AG04450 (cell line): ENCODE measurements around the gene DSN1. TPM values are rescaled to one million over a fixed set of nuclear protein-coding genes. Genes with fewer than 3 reads are reported as not detected.
A peak's percentile ranks its signal among the peaks of the same experiment; 100 is the strongest.

Source experiments
- CTCF ChIA-PET: fragments of 300-600, 350-600 bp; formaldehyde crosslinking; extraction: SDS; loops from one replicate; lab custom pipeline; 2022; ENCODE audit warnings: antibody characterized with exemption, inconsistent platforms; lab: Charles Lee
- POLR2A ChIA-PET: fragments of 350-600 bp; formaldehyde crosslinking; extraction: SDS; loops from one replicate; lab custom pipeline; 2021; ENCODE audit warnings: antibody characterized with exemption, inconsistent platforms; lab: Yijun Ruan, JAX
- DNase-seq: peaks from one replicate; pipeline ENCODE4 v3.0.0-alpha.2; 2011; ENCODE audit warnings: low read depth, low spot score
- H3K27ac ChIP-seq: one replicate; pipeline ENCODE4 v1.5.1; 2012; ENCODE audit warnings: low read depth, low read length, control low read depth
- H3K27me3 ChIP-seq: one replicate; pipeline ENCODE4 v1.6.0; 2012; ENCODE audit warnings: low read length; ENCODE audit not compliant: control insufficient read depth, insufficient read depth
- H3K4me3 ChIP-seq: 2 replicates; pipeline ENCODE4 v1.5.1; 2011; ENCODE audit warnings: mild to moderate bottlenecking, low read depth, low read length, control low read depth
- H3K9me3 ChIP-seq: 2 replicates; pipeline ENCODE4 v1.5.1; 2012; ENCODE audit warnings: low read length; ENCODE audit not compliant: control insufficient read depth, insufficient read depth
- polyA plus RNA-seq: library from polyadenylated mRNA; depleted of rRNA; stranded (reverse); fragments of >200 nt; gene quantifications from 2 replicates; pipeline ENCODE4 v1.2.3, GENCODE V29; 2011
- TF ChIP-seq, protein P1 (sequence below): IDR thresholded peaks from 2 replicates; pipeline ENCODE4 v1.5.1; 2011; ENCODE audit warnings: low read depth, low read length, control low read depth, inconsistent platforms

The DSN1 gene
- polyA plus RNA-seq, 1 experiment = 8.7 TPM

DNA sequence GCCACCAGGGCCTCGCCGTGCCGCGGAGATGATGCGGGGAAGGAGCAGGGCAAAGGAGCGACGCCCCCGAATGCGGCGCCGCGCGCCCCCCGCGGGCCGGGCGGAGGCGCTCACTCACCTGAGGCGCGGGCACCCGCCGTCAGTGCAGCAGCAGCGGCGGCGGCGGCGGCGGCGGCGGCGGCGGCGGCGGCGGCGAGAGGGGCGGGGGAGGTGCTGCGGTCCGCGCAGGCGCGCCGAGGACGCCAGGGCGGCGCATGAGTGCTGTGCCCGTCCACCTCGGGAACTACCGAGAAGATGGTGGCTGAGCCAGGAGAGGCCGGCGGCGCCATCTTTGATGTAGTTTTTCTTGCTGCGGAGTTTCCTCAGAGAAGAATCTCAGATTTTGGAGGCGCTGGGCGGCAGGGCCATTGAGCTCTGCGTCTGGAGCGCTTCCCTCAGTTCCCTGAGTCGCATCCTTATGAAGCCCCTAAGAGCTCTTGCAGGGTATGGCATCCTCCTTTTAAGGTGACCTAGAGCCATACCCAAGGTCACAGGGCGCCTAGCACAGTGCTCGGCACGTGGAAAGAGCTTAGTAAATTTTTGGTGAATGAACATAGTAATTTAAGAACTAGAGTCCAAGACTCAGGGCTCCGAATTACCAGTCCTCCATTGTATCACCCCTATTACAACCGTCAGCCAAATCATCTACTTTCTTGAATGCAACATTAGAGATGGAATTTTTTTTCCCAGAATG lies 27.5 kb downstream of the DSN1 start, which contains the start of gene NDRG3:
NDRG3 (minus strand) TSS at position 164 of the 733 bp plus-strand sequence. CDS start 24,355 bp downstream, outside the sequence.
- POLR2A ChIA-PET = interaction anchor here (1.0 kb wide), 1 partner anchor 9 kb away, joined by 7 read pairs; no protein-coding TSS in a partner anchor
- peak; percentile 78 for DNase-seq
- H3K4me3 ChIP-seq = peak within 1 kb of the TSS; percentile 79
- H3K27me3 ChIP-seq = no peaks in the 10 kb centered on the region
- no peaks in the 10 kb centered on the region; the same call in 1 of the 2 replicates for H3K9me3 ChIP-seq
- H3K27ac ChIP-seq = peak within 1 kb of the TSS; percentile 22
- CTCF ChIA-PET = interaction anchor here (0.5 to 2.6 kb wide), 4 partner anchors 8 to 35 kb away, joined by 4 to 25 read pairs (median 5); no protein-coding TSS in a partner anchor
- TF ChIP-seq, protein P1, sequence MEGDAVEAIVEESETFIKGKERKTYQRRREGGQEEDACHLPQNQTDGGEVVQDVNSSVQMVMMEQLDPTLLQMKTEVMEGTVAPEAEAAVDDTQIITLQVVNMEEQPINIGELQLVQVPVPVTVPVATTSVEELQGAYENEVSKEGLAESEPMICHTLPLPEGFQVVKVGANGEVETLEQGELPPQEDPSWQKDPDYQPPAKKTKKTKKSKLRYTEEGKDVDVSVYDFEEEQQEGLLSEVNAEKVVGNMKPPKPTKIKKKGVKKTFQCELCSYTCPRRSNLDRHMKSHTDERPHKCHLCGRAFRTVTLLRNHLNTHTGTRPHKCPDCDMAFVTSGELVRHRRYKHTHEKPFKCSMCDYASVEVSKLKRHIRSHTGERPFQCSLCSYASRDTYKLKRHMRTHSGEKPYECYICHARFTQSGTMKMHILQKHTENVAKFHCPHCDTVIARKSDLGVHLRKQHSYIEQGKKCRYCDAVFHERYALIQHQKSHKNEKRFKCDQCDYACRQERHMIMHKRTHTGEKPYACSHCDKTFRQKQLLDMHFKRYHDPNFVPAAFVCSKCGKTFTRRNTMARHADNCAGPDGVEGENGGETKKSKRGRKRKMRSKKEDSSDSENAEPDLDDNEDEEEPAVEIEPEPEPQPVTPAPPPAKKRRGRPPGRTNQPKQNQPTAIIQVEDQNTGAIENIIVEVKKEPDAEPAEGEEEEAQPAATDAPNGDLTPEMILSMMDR = no peak

DNA sequence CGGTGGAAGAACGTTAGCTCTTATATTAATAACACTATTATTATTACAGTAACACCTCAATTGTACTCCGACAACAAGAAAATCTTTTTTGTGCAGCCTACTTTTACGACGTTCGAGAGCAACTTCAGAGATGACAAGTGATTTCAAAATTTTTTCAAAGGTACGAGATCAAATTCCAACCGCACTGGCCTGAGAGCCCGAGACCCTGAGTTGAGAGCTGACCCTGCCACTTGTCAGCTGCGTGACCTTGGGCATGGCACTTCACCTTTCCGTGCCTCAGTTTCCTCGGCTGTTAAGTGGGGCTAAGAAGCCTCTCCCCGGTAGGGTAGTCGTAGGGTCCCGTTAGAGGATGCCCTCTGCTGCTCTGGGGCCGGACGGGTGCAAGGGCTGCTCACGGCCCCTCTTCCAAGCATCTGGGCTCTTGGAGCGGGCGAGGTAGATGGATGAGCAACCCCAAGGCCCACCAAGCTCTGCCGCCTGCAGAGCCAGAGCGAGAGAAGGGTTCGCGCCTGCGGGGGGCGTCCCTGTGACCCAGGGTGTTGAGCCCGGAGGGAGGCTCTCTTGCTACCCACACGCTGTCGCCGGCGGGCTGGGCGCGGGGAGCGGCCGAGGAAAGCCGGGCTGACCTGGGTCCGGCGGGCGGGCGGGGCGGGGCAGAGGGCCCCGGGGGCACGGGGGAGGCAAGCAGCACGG lies 28.2 kb downstream of the DSN1 start:
- CTCF ChIA-PET = interaction anchor here (0.7 to 2.6 kb wide), 6 partner anchors 9 to 141 kb away, joined by 3 to 25 read pairs (median 4); partner anchors contain the start of gene DSN1
- TF ChIP-seq, protein P1 = 0 out of 2 replicates have a peak, but pooled peaks have one; percentile 5

GRCh38 chr20:36744764-36745191 lies 28.8 kb downstream of the DSN1 start:
- TF ChIP-seq, protein P1 = no peak
- no peak for DNase-seq
- no peaks in the 10 kb centered on the region; the same call in 1 of the 2 replicates for H3K9me3 ChIP-seq
- peak overlapping the region; percentile 22 for H3K27ac ChIP-seq
- CTCF ChIA-PET = interaction anchor here (0.7 to 2.6 kb wide), 6 partner anchors 10 to 142 kb away, joined by 3 to 25 read pairs (median 4); partner anchors contain the start of gene DSN1
- POLR2A ChIA-PET = no interaction called here
- no peaks in the 10 kb centered on the region for H3K27me3 ChIP-seq
- peak overlapping the region; percentile 79 for H3K4me3 ChIP-seq

More for the DNA sequence above, 28.2 kb downstream of the DSN1 start:
- Histone ChIP-seq H3K9me3 (no peaks in the 10 kb centered on the region; the same call in 1 of the 2 replicates), H3K4me3 (peak overlapping the region; percentile 79), H3K27me3 (no peaks in the 10 kb centered on the region), H3K27ac (no peak overlapping the region)
- POLR2A ChIA-PET = interaction anchor here (1.0 kb wide), 1 partner anchor 10 kb away, joined by 7 read pairs; no protein-coding TSS in a partner anchor
- no peak for DNase-seq

DNA sequence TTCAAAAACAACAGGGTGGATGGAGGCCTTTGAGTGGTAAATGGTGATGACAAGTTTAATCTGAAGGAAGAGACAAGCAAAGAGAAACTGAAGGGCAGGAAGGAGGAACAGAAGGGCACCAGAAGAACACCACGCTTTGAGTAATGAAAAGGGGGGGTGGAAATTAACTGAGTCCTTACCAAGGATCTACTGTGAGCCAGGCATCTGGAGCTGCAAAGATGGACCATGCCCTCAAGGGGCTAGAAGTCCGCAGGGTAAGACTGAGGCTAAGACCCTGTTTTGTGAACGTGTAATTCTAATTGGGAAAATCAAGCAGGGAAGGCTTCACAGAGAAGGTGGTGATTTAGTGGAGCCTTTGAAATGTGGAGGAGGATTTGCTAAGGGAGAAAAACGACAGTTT lies 29.3 kb downstream of the DSN1 start:
- Histone ChIP-seq H3K4me3 (no peak overlapping the region), H3K27ac (no peak overlapping the region), H3K27me3 (no peaks in the 10 kb centered on the region), H3K9me3 (no peaks in the 10 kb centered on the region; the same call in 1 of the 2 replicates)
- no peak for DNase-seq
- CTCF ChIA-PET = interaction anchor here (0.7 to 1.4 kb wide), 4 partner anchors 14 to 119 kb away, joined by 3 to 6 read pairs (median 4); partner anchors contain the start of gene DSN1
- POLR2A ChIA-PET = no interaction called here
- TF ChIP-seq, protein P1 = no peak
